Left lung (tissue), 10 donors: ENCODE results near the gene SHBG. TPM values are rescaled to one million over a fixed set of nuclear protein-coding genes. Genes with fewer than 3 reads are reported as not detected.
"Not testable (repeated sequence)": the region's sequence is repeated elsewhere in the genome, so short reads cannot be mapped to it uniquely, and the experiment has no call there.

Experiments
- ATAC-seq: fragments of 200-7000 bp; cut with Tn5 transposase; one replicate; pipeline ENCODE4 v1.9.1; 2020; ENCODE audit warnings: moderate library complexity
- DNase-seq, 4 donors: peaks; one replicate each; pipeline ENCODE4 v3.0.0-alpha.2; 2013 to 2020
- H3K27ac ChIP-seq, 2 donors: fragments of 200-600 bp; sonication (generic) in 1 of 2; one replicate each; pipeline versions ENCODE4 v1.5.0 to v1.8.0; 2020 to 2021
- H3K27me3 ChIP-seq, 2 donors: fragments of 200-600 bp; sonication (generic) in 1 of 2; one replicate each; pipeline versions ENCODE4 v1.5.0 to v1.8.0; 2020 to 2021
- H3K36me3 ChIP-seq, 2 donors: fragments of 200-600 bp; sonication (generic) in 1 of 2; one replicate each; pipeline versions ENCODE4 v1.5.0 to v1.8.0; 2020 to 2021
- H3K4me1 ChIP-seq, 2 donors: fragments of 200-600 bp; one replicate each; pipeline ENCODE4 v1.8.0; 2021
- H3K4me3 ChIP-seq, 2 donors: fragments of 200-600 bp; sonication (generic) in 1 of 2; one replicate each; pipeline versions ENCODE4 v1.5.0 to v1.8.0; 2020 to 2021; ENCODE audit warnings: mild to moderate bottlenecking in 1 of 2
- H3K9me3 ChIP-seq, 2 donors: fragments of 200-600 bp; sonication (generic) in 1 of 2; one replicate each; pipeline versions ENCODE4 v1.5.0 to v1.8.0; 2020 to 2021
- intact Hi-C, 2 donors: fragments of 100-400 bp; cut with DNase I; formaldehyde crosslinking; loops; one replicate each; pipeline versions ENCODE4 v1.11.2 to v1.14.2; 2022
- polyA plus RNA-seq, 6 donors: library from polyadenylated mRNA; unstranded; fragments of 120-200 nt; gene quantifications; one replicate each; pipeline ENCODE4 v1.2.1, GENCODE V29; 2013; ENCODE audit not compliant: insufficient read length in 6 of 6
- total RNA-seq, 2 donors: library from RNA; stranded (reverse); fragmentation: NEBNext Ultra II Directional; extraction: Animal tissue kit (Norgen Biotek cat#: 25700); gene quantifications; one replicate each; pipeline ENCODE4 v1.2.1, GENCODE V29; 2021
- TF ChIP-seq, protein P1 (sequence below), 2 donors: fragments of 200-600 bp; sonication (generic) in 1 of 2; IDR thresholded peaks; one replicate each; pipeline versions ENCODE4 v1.5.0 to v1.8.0; 2021; ENCODE audit warnings: antibody characterized with exemption in 2 of 2
- donor health status: DM: no; HTN: yes; CAD: no.
- donor health status: DM: no; HTN: no; CAD: no.

The SHBG gene
- total and polyA plus RNA-seq, 8 donors = 0.50 to 2.2 (median 1.3) TPM; not detected in 1

- ATAC-seq (no peak), DNase-seq (no peak)
- TF ChIP-seq, protein P1, sequence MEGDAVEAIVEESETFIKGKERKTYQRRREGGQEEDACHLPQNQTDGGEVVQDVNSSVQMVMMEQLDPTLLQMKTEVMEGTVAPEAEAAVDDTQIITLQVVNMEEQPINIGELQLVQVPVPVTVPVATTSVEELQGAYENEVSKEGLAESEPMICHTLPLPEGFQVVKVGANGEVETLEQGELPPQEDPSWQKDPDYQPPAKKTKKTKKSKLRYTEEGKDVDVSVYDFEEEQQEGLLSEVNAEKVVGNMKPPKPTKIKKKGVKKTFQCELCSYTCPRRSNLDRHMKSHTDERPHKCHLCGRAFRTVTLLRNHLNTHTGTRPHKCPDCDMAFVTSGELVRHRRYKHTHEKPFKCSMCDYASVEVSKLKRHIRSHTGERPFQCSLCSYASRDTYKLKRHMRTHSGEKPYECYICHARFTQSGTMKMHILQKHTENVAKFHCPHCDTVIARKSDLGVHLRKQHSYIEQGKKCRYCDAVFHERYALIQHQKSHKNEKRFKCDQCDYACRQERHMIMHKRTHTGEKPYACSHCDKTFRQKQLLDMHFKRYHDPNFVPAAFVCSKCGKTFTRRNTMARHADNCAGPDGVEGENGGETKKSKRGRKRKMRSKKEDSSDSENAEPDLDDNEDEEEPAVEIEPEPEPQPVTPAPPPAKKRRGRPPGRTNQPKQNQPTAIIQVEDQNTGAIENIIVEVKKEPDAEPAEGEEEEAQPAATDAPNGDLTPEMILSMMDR (IDR thresholded peaks at IDR 0.05) = no peak
Measured at GRCh38 chr17:7640783-7641182, 10.8 kb downstream of the SHBG start.

GRCh38 chr17:7641635-7642034 lies 11.7 kb downstream of the SHBG start:
- DNase-seq, H3K27ac ChIP-seq, H3K36me3 ChIP-seq, intact Hi-C loops, ATAC-seq, H3K4me3 ChIP-seq, H3K27me3 ChIP-seq, H3K4me1 ChIP-seq, H3K9me3 ChIP-seq: not testable (repeated sequence)

More at GRCh38 chr17:7640783-7641182, 10.8 kb downstream of the SHBG start:
- Histone ChIP-seq H3K4me1 (peaks cover 0 to 4% of the 10 kb centered on the region in 2 donors), H3K4me3 (no peak overlapping the region), H3K9me3 (no peaks in the 10 kb centered on the region), H3K27ac (no peak overlapping the region), H3K27me3 (peaks cover 0 to 7% of the 10 kb centered on the region in 2 donors), H3K36me3 (no peaks in the 10 kb centered on the region)
- intact Hi-C loops = no loop called here

- ATAC-seq = no peak
- TF ChIP-seq, protein P1 (IDR thresholded peaks at IDR 0.05) = no peak
- H3K4me3 ChIP-seq = no peak overlapping the region
Measured at GRCh38 chr17:7644775-7645174, 14.8 kb downstream of the SHBG start.

DNA sequence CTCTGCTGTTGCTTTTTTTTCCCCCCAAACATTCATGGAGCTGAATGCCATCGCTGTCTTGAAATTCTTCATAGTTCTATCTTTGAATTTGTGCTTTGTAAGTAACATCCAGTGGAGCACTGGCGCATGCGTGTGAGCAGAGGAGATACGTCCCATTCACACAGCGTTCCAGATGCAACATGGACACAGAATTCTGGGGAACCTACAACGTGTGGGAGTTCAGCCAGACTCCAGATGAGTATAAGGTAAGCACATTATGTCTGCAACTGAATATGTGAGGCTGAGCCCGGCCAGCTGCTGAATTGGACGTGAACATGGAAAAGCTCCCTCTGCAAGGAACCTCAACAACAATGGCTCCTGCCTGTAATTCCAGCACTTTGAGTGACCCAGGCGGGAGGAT lies 16.5 kb downstream of the SHBG start:
- no peak for ATAC-seq
- H3K9me3 ChIP-seq = no peaks in the 10 kb centered on the region
- no peaks in the 10 kb centered on the region for H3K36me3 ChIP-seq
- H3K27ac ChIP-seq = no peak overlapping the region
- intact Hi-C loops = no loop called here
- peaks cover 14 to 19% of the 10 kb centered on the region in 2 donors for H3K4me1 ChIP-seq
- DNase-seq = no peak
- TF ChIP-seq, protein P1 (IDR thresholded peaks at IDR 0.05) = no peak
- peaks cover 9 to 48% of the 10 kb centered on the region in 2 donors for H3K27me3 ChIP-seq
- no peak overlapping the region for H3K4me3 ChIP-seq

More at GRCh38 chr17:7644775-7645174, 14.8 kb downstream of the SHBG start:
- Histone ChIP-seq H3K36me3 (no peaks in the 10 kb centered on the region), H3K27ac (no peak overlapping the region), H3K4me1 (peaks cover 0 to 4% of the 10 kb centered on the region in 2 donors), H3K9me3 (no peaks in the 10 kb centered on the region), H3K27me3 (peaks cover 0 to 31% of the 10 kb centered on the region in 2 donors)
- no peak for DNase-seq
- intact Hi-C loops = no loop called here

DNA sequence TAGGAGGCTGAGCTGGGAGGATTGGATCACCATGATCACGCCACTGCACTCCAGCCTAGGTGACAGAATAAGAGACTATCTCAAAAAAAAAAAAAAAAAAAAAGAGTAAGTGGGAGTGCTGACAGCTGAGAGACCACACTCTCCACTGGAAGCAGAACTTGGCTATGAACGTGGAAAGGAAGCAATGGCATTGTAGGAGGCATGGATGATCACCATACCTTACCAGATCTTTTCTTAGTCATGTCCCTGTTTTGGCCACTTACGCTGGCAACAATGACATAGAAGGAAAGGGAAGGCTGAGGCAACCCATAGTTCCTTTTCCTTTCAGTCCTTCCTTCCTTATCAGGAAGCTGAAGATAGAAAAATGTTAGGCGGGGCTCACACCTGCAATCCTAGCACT lies 17.1 kb downstream of the SHBG start:
- no peak for DNase-seq
- intact Hi-C loops = no loop called here
- ATAC-seq = no peak

More for the DNA sequence above, 17.1 kb downstream of the SHBG start:
- H3K36me3 ChIP-seq = no peaks in the 10 kb centered on the region
- H3K9me3 ChIP-seq = no peaks in the 10 kb centered on the region
- TF ChIP-seq, protein P1 (IDR thresholded peaks at IDR 0.05) = no peak
- peaks cover 16 to 24% of the 10 kb centered on the region in 2 donors for H3K4me1 ChIP-seq
- H3K27me3 ChIP-seq = peaks cover 14 to 54% of the 10 kb centered on the region in 2 donors
- no peak overlapping the region for H3K4me3 ChIP-seq
- no peak overlapping the region for H3K27ac ChIP-seq
